Occipital lobe (tissue), 2 donors: ENCODE data around the gene HBP1. TPM values are rescaled to one million over a fixed set of nuclear protein-coding genes. Genes with fewer than 3 reads are reported as not detected.
"Not testable (repeated sequence)": the region's sequence is repeated elsewhere in the genome, so short reads cannot be mapped to it uniquely, and the experiment has no call there.

Source experiments
- DNase-seq: peaks from one replicate; lab custom pipeline; 2025; lab: John Stamatoyannopoulos, UW
- total RNA-seq: library from RNA; depleted of rRNA; stranded (reverse); fragments of >200 nt; gene quantifications from one replicate; pipeline ENCODE4 v1.2.3, GENCODE V29; 2014

HBP1 gene, protein sequence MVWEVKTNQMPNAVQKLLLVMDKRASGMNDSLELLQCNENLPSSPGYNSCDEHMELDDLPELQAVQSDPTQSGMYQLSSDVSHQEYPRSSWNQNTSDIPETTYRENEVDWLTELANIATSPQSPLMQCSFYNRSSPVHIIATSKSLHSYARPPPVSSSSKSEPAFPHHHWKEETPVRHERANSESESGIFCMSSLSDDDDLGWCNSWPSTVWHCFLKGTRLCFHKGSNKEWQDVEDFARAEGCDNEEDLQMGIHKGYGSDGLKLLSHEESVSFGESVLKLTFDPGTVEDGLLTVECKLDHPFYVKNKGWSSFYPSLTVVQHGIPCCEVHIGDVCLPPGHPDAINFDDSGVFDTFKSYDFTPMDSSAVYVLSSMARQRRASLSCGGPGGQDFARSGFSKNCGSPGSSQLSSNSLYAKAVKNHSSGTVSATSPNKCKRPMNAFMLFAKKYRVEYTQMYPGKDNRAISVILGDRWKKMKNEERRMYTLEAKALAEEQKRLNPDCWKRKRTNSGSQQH
- 78.6 TPM for total RNA-seq

DNA sequence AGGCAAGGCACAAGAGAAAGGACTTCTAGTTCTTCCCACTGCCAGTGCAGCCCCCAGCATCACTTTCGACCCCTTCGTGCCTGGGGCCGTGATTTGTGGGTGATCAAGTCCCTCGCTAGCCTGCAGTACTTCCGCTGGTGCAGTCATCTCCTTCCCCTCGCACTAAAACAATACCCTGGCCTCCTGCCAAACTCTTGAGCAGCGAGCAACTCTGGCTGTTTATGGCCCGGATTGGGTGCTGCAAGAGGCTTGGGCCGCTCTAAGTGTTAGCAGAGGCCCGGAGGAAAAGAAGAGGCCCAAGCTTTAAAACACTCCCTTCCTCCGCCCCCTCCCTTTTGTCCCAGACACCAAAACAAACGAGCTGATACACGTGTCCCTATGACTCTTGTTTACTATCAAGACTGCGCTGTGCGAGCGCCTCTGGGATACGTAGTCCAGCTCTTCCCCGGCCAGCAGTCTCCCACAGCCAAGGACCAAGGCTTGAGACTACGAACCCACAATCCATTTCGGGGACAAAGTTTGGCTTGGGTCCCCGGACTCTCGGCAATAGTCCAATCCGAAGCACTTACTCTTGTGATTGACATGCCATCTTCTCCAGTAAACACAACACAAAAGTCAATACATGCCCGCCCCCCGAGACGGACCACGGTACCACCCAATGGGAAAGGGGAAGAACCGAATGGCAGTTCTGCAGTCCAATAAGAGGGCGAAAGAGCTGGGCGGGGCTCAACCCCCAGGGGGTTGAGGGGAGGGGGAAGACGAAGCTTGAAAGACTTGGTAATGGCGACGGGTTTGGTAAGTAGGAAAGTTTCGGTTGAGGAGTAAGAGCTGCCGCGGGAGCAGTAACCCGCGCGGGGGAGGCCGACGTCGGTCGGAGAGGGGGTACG lies at the start of gene HBP1:
Gene HBP1, plus strand, starts transcription at position 771 of the 887 bp plus-strand sequence. CDS start 10,891 bp downstream, outside the sequence.
- peak; percentile 100 for DNase-seq

DNA sequence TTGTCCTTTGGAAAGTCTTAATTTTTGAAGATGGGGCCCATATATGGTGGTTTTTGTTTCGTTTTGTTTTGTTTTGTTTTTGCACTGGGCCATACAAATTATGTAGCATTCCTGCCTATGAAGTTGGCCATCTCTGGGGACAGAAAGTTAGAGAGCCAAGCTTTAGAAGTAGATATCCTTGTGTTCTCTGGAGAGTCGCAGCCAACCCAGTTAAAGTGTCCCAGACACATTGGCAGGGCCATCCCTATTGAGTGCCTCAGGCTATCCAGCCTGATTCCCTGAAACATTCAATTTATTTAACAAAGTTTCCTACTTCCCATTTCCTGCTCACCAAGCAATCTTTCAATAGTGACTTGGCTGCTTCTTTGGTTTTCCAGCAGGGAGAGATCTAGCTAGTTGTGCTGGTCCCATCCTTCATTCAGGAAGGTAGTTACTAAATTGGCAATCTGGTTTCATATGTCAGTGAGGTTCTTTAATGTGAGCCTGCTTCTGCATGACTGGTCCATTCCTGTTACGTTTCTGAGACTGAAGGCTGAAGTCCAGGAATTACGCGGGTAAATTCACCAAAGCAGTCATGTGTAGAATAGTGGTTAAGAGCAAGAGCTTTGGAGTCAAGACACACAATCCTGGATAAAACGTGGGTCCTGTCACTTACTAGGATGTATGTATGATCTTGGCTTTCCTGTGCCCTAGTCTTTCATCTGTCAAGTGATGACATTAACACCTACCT lies 49.3 kb upstream of the HBP1 start:
- no peak for DNase-seq

DNA sequence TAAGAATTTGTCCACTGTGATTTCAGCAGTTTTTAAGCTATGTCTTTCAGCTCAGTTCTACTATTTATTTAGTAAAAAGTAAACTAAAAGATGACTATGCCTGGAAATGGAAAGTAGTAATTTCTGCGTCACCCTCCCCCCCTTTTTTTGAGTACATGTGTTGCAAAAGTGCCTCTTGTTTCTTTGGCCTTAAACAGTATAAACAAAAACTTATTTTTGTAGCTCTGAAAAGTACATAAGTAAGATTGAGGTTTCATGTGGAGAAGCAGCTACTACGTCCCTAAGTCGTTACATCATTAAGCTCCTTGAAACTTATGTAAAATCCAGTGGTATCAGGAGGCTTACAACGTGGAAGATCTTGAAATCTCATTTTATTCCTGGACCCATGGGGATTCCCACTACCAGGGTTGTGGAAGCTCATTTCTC lies 46.3 kb upstream of the HBP1 start:
- no peak for DNase-seq

DNA sequence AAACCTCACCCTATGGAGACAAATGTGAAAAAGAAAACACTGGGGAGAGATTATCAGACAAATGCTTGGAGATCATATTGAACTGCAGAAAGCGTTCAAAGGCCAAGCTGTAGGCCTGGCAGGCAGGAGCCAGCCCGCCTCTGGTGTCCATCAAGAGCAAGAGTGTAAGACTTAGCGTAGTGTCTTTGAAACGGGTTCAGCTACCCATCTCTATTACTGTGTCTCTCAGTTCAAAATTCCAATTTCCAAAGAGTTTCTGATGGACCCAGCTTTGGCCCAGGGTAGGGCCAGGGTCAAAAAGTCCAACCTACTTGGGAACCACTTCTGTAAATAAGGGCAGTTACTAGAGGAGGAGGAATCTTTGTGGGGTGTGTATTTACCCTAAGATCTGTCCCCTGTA lies 45.4 kb upstream of the HBP1 start:
- DNase-seq = no peak

DNA sequence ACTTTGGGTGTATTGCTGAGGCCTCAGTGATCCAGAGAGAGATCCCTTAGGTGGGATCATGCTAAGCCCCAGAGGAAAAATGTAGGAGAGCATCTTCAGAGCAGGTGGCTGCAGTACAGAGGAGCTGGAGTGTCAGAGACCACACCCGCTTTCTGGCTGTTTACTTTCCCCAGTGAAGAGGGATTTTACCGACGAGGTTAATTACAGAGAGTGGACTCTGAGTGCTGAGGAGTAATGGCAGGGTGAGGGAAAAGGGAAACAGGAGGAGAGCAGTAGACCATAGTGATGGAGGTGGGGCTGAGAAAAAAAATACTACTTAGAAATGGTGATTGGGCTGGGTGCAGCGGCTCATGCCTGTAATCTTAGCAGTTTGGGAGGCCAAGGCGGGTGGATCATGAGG lies 43.3 kb upstream of the HBP1 start:
- DNase-seq = no peak

DNA sequence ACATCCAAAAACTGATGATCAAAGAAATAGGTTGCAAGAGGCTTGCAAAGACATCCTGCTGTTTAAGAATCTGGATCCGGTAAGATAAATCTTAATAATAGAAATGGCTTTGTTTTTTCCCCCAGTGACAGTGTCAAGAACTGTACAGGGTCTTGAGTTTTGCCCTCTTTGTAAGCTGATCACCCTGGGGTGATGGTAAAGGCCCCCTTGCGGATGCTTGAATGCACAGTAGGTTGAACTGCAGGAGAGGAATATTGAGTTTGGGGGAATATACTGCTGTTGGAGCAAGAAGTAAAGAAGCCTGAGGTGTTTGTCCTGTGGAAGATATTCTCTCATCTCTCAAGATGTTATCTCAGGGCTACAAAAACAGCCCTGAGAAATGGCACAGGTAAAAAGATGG lies 40.6 kb upstream of the HBP1 start:
- DNase-seq = no peak

DNA sequence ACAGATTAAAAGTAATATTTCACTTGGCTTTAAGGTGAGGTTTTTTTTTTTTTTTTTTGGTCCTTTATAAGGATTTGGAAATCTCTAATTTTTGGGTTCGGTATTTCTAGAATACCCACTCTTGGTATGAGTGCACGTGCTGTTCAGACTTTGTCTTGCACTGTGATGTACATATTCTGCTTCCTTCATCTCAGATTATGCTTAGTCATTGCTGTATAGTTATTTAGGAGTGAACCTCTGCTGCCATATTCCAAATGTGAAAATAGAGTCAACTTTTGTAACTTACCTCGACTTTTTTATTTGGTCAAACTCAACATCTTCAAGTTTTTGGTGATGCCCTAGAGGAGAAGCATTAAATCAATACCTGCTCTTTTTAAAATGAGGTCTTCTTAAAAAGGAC lies 40.1 kb upstream of the HBP1 start:
- no peak for DNase-seq

DNA sequence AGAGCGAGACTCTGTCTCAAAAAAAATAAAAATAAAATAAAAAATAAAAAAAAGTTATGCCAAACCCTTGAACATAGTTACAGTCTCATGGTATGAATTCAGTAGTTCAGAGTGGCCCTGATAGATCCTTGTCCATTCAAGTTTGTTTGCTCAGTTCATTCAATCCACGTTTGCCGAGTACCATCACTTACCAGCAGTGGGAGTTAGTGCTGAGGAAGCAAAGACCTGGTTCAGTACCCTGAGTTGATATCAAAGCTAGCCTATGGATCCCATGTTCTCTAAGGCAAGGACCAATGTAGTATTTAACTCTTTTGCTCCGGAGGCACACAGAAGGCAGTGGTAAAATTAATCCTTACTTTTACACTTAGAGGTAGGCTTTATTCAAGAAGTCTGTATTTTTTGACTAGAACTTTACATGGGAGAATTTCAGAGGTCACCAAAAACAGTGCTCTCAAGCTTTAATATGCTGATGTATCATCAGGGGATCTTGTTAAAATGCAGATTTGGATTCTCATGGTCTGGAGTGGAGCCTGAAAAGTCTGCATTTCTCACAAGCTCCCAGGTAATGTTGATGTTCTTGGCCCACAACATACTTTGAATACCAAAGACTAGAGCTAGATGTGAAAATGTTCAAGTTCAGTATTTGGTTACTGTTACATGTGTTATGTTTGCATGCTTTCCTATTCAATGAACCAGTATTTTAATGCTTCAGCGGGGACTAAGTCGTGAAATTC lies 38.1 kb upstream of the HBP1 start:
- no peak for DNase-seq

DNA sequence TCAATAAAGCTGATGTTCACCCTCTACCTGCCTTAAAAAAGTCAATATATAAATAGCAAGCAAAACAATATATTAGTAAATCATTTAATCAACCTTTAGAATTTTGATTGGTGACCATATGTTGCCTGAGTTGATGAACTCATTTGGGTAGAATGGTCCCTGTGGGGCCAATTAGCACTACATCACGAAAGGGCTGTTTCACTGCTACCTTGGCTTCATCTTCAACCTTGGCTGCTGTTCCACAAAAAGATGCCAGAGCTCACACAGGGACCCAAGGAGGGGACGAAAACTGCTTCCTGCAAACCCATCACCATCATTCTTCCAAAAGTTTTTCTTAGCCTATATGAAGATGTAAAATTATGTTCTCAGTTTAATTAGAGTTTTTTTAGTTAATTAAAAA lies 35.4 kb upstream of the HBP1 start:
- DNase-seq = no peak

DNA sequence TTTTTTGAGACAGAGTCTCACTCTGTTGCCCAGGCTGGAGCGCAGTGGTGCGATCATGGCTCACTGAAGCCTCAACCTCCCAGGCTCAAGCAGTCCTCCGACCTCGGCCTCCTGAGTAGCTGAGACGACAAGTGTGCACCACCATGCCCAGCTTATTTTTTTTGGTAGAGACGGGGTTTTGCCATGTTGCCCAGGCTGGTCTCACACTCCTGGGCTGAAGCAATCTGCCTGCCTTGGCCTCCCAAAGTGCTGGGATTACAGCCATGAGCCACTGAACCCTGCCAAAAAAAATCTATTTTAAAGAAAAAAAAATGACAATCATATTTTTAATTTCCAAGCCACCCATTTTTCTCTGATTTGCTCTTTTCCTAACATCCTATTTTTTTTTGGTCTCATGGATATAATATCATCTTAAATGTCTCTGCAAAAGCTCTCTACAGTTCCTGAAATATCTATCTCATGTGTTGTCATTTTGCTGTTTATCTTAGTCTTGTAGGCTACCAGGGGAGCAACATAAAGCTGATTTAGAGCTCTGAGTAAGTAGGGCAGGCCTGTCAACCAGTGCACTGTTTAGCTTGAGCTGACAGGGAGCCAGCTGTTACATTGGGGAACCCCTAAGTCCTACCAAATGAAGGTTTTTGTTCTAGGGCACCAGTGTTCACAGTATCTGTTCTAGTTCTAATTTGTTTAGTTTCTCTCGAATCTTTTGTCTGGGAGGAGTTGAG lies 29.9 kb upstream of the HBP1 start:
- no peak for DNase-seq

DNA sequence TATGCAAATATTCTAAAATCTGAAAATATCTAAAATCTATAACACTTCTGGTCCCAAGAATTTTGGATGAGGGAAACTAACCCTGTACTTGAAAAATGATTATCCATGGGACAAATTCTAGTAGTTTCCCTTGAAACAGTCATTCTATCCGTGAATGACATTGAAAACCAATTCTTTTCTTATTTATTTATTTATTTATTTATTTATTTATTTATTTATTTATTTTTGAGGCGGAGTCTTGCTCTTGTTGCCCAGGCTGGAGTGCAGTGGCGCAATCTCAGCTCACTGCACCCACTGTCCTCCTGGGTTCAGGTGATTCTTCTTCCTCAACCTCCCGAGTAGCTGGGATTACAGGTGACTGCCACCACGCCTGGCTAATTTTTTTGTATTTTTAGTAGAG lies 24.9 kb upstream of the HBP1 start:
- not testable (repeated sequence) for DNase-seq

DNA sequence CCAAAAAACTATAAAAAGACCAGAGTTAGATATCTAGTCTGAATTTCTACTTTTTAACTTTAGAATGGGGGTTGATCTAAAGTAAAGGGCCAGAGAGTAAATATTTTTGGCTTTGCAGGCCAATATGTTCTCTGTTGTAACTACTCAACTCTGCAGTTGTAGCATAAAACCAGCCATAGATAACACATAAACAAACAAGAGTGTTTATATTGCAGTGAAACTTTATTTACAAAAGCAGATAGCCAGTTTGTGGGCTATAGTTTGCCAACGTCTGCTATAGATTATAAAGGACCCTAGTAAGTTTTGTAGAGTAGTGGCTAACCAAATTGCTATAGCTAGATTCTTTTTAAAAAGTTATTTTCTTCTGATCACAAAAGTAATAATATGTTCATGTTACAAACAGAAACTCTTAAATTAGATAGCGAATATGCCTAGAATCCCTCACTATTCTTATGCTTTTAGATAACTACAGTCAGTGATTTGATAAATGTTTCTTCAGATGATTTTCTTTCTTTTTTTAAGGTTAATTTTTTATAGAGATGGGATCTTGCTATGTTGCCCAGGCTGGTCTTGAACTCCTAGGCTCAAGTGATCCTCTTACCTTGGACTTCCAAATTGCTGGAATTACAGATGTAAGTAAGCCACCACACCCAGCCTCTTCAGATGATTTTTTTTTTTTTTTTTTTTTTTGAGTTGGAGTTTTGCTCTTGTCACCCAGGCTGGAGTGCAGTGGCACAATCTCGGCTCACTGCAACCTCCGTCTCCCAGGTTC lies 23.6 kb upstream of the HBP1 start:
- DNase-seq = no peak

DNA sequence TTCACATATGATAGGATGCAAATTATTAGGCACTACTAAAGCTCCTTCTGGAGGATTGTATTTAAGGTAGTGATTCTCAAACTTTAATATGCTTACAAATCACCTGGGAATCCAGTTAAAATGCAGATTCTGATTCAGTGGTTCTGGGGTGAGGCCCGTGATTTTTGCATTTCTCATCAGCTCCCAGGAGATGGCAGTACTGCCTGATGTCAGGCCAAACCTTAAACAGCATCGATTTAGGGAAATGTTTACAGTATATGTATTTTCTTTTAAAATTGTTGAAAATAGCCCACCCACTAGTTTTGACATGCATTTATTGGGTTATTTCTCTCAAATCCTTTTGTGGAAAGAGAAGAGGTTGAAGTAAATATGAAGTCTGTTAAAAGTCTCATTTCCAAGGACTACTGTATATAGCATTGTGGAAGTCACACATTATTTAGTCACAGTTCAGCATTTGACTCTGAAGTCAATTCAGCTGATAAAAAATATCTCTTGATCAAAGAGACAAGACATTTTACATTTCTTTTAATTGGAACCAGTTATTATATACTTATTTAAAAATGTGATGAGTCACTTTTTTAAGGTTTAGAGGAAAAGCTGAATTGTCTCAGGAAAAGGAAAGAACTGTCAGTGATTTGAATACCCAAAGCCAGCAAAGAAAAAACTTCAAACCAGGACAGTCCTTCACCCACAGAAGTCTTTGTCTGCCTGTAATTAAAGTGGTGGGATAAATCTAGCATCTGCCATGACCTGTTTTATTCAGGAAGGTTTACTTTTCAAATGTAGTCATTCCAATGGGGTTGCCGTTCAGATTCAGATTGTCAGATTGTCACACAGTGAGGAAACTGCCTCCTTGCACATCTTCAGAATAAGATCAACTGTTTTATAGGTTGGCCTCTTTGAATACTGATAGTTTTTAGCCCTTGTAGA lies 21.1 kb upstream of the HBP1 start:
- no peak for DNase-seq

DNA sequence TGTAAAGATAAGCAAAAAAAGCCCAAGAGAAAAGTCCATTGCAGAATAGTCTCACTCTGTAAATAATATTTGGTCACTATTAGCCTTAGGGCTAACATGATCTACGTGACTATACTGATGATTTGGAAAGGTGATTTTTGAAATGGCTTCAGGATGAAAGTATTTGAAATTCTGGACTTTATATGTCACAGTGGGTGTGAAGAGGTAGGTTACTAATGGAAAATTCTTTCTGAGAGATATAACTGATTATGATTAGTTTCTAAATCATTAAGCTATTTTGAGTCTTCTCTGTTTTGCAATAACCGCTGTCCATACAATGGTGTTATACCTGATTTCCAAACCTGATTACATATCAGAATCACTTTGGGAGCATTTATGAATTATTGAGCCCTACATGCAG lies 20.1 kb upstream of the HBP1 start:
- DNase-seq = no peak

DNA sequence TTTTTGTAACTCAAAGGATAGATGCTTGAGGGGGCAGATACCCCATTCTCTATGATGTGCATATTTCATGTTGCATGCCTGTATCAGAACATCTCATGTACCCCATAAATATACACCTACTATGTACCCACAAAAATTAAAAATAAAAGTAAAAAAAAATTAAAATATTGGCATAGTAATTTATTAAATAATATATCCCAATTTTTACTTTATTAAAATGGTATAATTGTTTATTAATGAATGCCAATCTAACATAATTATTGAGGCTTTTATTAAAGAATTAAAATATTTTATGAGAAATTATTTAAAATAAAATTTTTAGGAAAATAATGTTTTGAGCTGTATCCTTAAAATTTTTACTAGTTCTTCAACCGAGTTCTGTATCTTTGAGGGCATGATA lies 18.9 kb upstream of the HBP1 start:
- DNase-seq = no peak

DNA sequence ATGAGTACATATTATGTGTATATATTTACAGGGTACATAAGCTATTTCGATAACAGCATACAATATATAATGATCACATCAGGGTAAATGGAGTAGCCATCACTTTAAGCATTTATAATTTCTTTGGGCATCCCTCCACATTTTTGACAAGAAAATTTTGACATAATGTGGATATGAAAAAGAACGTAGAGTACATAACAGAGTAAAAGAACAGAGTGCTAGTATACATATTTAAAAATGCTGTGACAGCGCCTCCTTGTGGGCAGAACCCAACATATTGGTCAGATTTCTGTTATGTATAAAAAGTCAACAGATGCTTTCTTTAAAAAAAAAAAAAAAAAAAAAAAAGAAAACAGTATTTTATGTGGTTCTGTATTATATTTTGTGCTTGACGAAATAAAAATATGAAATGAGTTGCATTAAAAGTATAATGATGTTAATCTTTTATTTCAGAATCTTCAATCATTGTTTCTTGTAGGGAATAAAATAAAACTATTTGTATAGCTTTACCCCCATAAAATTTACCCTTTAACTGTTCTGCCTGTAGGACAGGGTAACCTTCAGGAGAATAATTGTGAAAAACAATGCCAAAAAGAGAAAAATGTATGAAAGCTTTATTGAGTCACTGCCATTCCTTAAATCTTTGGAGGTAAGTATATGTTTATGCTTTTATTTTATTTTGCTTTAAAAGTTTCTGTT lies 18.3 kb upstream of the HBP1 start:
- no peak for DNase-seq

DNA sequence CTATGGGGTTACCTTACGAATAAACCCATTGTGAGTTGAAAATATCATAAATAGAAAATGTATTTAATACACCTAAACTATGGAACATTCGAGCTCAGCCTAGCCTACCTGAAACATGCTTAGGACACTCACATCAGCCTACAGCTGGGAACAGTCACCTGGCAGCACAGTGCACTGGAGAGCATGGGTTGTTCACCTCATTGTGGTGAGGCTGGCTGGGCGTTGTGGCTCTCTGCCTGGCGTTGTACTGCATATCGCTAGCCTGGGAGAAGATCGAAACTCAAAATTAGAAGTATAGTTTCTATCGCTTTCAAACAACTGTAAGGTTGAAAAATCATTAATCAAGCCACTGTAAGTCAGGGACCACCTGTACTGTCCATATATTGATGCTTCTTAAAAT lies 17.3 kb upstream of the HBP1 start:
- no peak for DNase-seq

DNA sequence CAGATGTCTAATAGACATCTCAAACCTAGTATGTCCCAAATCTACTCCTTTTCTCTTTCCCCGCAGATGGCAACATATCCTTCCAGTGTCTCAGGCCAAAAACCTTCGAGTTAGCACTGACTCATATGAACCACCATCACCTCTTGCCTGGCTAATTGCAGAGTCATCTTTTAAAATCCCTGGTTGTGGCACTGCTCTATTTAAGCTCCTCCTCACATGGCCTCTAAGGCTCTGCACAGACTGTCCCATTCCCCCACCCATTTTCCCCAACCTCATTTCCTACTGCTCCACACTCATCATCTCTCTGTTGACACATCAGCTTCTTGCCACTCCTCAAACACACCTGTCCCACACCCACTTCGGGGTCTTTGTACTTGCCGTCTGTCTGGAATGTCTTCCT lies 16.8 kb upstream of the HBP1 start:
- DNase-seq = no peak
